DND-41 (cell line): ENCODE results near the gene DLAT.

Experiments
- CTCF ChIP-seq: IDR thresholded peaks from 2 replicates; pipeline ENCODE4 v1.5.1; 2012; ENCODE audit warnings: borderline replicate concordance, low read length, moderate library complexity, mild to moderate bottlenecking; ENCODE audit not compliant: poor library complexity, severe bottlenecking; ENCODE audit errors: extremely low read depth
- EZH2 ChIP-seq: IDR thresholded peaks from 3 replicates; pipeline ENCODE4 v1.6.1; 2012; ENCODE audit warnings: borderline replicate concordance, low read depth, mild to moderate bottlenecking, moderate library complexity, low read length, inconsistent platforms; ENCODE audit not compliant: severe bottlenecking

GRCh38 chr11:112103446-112103845 is 78.2 kb downstream of the DLAT start:
- no peak for TF ChIP-seq CTCF
- no peak for TF ChIP-seq EZH2
